Right atrium auricular region (tissue), 2 donors: Measurements from ENCODE around the gene ARHGEF2. TPM values are rescaled to one million over a fixed set of nuclear protein-coding genes. Genes with fewer than 3 reads are reported as not detected.
"Not testable (repeated sequence)": the region's sequence is repeated elsewhere in the genome, so short reads cannot be mapped to it uniquely, and the experiment has no call there.

Experiments used
- DNase-seq: peaks from one replicate; pipeline ENCODE4 v3.0.0-alpha.2; 2019; ENCODE audit warnings: low spot score
- H3K27ac ChIP-seq, 2 donors: fragments of 200-600 bp; sonication (generic); 1 replicate in 1 of 2; 2 replicates in 1 of 2; pipeline ENCODE4 v1.5.1; 2016 to 2019
- H3K27me3 ChIP-seq, 2 donors: fragments of 200-600 bp; sonication (generic); one replicate each; pipeline versions ENCODE4 v1.5.1 to v1.6.0; 2017 to 2019
- H3K36me3 ChIP-seq: fragments of 200-600 bp; sonication (generic); one replicate; pipeline ENCODE4 v1.5.1; 2016
- H3K4me1 ChIP-seq, 2 donors: fragments of 200-600 bp; sonication (generic); one replicate each; pipeline versions ENCODE4 v1.5.1 to v1.6.0; 2017 to 2019
- H3K4me3 ChIP-seq, 2 donors: fragments of 200-600 bp; sonication (generic); 1 replicate in 1 of 2; 2 replicates in 1 of 2; pipeline ENCODE4 v1.5.1; 2017 to 2019; ENCODE audit warnings: mild to moderate bottlenecking in 1 of 2, moderate library complexity in 1 of 2
- H3K9me3 ChIP-seq, 2 donors: fragments of 200-600 bp; sonication (generic); one replicate each; pipeline ENCODE4 v1.5.1; 2019
- CTCF ChIP-seq, 2 donors: fragments of 200-600 bp; sonication (generic); IDR thresholded peaks; one replicate each; pipeline ENCODE4 v1.5.1; 2019; ENCODE audit warnings: antibody characterized with exemption in 2 of 2
- total RNA-seq, 2 donors: library from RNA; depleted of rRNA; stranded (reverse); fragments of >200 nt; gene quantifications; one replicate each; pipeline ENCODE4 v1.1.0, GENCODE V29; 2016

Gene ARHGEF2
- total RNA-seq, 2 donors from 2014 or later, result 50.8 to 69.8 TPM

- Histone ChIP-seq H3K9me3 (no peaks in the 10 kb centered on the region), H3K27ac (peak overlapping the region; percentile 20 to 66), H3K27me3 (no peaks in the 10 kb centered on the region), H3K4me1 (peaks cover 0 to 17% of the 10 kb centered on the region in 2 donors), H3K4me3 (peak overlapping the region; percentile 21 to 44), H3K36me3 (no peaks in the 10 kb centered on the region)
- TF ChIP-seq CTCF (IDR thresholded peaks at IDR 0.05), result peak; percentile 98 to 99
- peak; percentile 86 for DNase-seq
These were observed 11.1 kb upstream of the ARHGEF2 start for GRCh38 chr1:155989242-155990004.

DNA sequence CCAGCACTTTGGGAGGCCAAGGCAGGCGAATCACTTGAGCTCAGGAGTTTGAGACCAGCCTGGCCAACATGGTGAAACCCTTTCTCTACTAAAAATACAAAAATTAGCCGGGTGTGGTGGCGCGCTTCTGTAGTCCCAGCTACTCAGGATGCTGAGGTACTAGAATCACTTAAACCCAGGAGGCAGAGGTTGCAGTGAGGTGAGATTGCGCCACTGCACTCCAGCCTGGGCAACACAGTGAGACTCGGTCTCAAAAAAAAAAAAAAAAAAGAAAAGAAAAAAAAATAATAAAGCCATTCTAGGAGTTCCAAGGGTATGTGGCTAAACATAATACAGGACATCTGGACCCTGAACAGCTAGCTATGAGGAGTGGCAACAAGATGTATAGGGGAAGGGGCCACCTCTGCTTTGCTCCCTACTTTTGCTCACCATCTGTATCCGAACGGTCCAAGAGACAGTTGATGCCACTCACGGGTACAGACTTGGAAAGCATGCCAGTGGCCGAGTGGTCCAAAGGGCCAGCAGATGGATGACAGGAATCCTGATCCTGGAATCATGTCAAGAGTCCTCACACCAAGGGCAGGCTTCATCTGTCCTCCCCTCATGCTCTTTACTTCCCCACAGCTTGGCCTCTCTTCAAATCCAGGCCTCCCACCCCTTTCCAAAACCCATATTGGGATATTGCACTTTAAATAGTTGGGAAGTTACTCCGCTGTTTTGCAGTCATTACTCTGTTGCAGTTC, 6.7 kb upstream of the ARHGEF2 start:
- not testable (repeated sequence) for DNase-seq, H3K4me3 ChIP-seq, H3K27me3 ChIP-seq, H3K9me3 ChIP-seq, H3K36me3 ChIP-seq
- peaks cover 0 to 61% of the 10 kb centered on the region in 2 donors for H3K4me1 ChIP-seq
- peak overlapping the region in 1 of 2 donors; percentile 96 for H3K27ac ChIP-seq

DNA sequence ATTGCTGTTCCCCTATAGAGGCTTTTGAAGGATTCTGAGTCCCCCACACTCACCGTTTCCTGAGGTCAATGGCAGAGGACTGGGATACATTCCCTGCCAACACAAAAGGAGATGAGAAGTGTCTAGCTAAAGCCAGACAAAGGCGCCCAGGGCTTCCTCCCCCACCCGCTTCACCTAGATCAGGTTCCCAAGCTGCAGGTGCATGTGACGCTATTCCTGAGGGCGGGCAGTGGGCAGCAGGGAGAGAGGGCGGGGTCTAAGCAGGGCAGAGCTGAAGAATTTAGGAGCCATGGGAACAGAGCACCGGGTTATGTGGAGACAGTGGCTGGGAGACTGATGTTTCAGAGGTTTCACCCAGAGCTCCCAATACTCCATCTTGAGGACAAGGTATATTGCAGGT, 6.0 kb upstream of the ARHGEF2 start:
- Histone ChIP-seq H3K9me3 (no peaks in the 10 kb centered on the region), H3K27me3 (no peaks in the 10 kb centered on the region), H3K4me3 (no peak overlapping the region), H3K4me1 (peaks cover 0 to 63% of the 10 kb centered on the region in 2 donors), H3K36me3 (no peaks in the 10 kb centered on the region), H3K27ac (peak overlapping the region; percentile 96 to 98)
- DNase-seq, result no peak
- TF ChIP-seq CTCF (IDR thresholded peaks at IDR 0.05), result no peak

DNA sequence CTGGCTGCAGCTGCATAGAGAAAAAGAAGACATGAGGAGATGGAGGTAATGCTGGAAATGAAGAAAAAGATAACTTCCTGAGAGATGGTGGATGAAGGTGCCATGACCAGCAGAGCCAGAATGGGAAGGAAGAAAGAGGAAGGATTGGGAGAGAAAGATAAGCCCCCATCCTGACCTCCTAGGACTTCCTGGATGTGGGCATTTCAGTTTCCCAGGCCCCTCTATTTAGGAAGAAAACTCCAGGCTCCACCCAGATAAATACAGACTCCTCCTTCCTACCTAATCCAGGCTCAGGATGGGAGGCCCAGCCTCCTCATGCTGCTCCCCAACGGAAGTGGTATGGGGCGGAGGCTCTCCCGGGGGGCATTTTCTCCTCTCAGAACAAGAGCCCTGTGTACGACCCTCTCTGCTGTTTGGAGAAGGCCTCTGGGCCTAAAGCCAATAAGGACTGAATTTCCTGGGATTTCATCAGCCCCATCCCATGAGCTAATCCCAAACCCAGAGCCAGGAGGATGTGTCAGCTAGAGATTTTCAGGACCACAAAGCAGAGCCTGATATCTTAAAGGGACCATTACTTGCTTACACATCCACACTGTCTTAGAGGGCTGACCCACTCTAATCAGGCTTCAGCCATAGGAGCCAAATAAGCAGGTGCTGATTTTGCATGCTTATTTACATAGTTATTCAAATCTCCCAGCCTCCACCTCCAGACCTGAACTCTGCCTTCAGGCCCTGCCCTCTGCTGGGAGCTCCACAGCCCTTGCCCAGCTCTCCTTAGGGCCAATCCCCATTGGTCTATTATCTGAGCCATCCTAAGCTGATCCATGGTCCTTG, 5.1 kb upstream of the ARHGEF2 start:
- H3K9me3 ChIP-seq, result no peaks in the 10 kb centered on the region
- peak; percentile 87 for DNase-seq
- H3K27me3 ChIP-seq, result no peaks in the 10 kb centered on the region
- no peaks in the 10 kb centered on the region for H3K36me3 ChIP-seq
- peak overlapping the region; percentile 24 to 32 for H3K4me3 ChIP-seq
- H3K4me1 ChIP-seq, result peaks cover 0 to 61% of the 10 kb centered on the region in 2 donors
- H3K27ac ChIP-seq, result peak overlapping the region; percentile 96 to 98
- TF ChIP-seq CTCF (IDR thresholded peaks at IDR 0.05), result no peak

DNA sequence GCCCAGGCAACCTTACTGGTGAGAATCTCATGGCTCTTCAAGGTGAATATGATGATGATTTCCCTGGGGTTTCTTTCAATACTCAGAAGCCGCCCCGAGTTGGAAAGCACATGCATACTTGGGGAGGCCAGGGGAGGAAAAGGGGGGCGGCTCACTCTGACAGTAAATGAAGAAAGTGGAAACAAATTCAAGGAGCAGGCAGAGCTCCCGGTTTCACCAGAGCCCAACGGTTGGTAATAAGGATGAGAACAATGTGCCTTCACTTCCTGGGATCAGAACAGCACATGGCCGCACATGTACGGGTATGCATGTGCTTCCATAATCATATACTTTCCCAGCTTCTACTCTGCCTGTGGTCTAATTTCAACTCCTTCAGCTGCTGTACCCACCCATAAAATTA, 3.8 kb upstream of the ARHGEF2 start:
- H3K27ac ChIP-seq, result peak overlapping the region; percentile 96 to 98
- no peaks in the 10 kb centered on the region for H3K36me3 ChIP-seq
- no peak for DNase-seq
- H3K4me1 ChIP-seq, result peaks cover 0 to 66% of the 10 kb centered on the region in 2 donors
- peak overlapping the region; percentile 13 to 32 for H3K4me3 ChIP-seq
- TF ChIP-seq CTCF (IDR thresholded peaks at IDR 0.05), result no peak
- H3K9me3 ChIP-seq, result no peaks in the 10 kb centered on the region
- no peaks in the 10 kb centered on the region for H3K27me3 ChIP-seq
